Islet of Langerhans (tissue), 1 donor: ENCODE data around the gene NCOA4.
"Not testable (repeated sequence)": the region's sequence is repeated elsewhere in the genome, so short reads cannot be mapped to it uniquely, and the experiment has no call there.

Experiments
- FAIRE-seq: peaks from one replicate; lab custom pipeline; 2011; peaks lifted over from hg19 to GRCh38; lab: Jason Lieb, UNC

NCOA4 gene

GRCh38 chr10:45981367-45981766 lies 49.1 kb downstream of the NCOA4 start:
- FAIRE-seq, result not testable (repeated sequence)

- FAIRE-seq, result not testable (repeated sequence)
These were observed 51.9 kb downstream of the NCOA4 start for GRCh38 chr10:45978554-45978953.

- FAIRE-seq, result not testable (repeated sequence)
These were observed 56.4 kb downstream of the NCOA4 start for GRCh38 chr10:45974041-45974440.

GRCh38 chr10:45972813-45973169 lies 57.6 kb downstream of the NCOA4 start:
- not testable (repeated sequence) for FAIRE-seq

- not testable (repeated sequence) for FAIRE-seq
These were observed 58.2 kb downstream of the NCOA4 start, which contains the start of gene TIMM23 for GRCh38 chr10:45972106-45972812. Gene TIMM23, plus strand, starts transcription at chr10:45972489. Its CDS starts 136 bp downstream, at chr10:45972625.

- not testable (repeated sequence) for FAIRE-seq
These were observed 58.7 kb downstream of the NCOA4 start for GRCh38 chr10:45971742-45972105.

- FAIRE-seq, result not testable (repeated sequence)
These were observed 59.4 kb downstream of the NCOA4 start for GRCh38 chr10:45971019-45971418.

- not testable (repeated sequence) for FAIRE-seq
These were observed 67.6 kb downstream of the NCOA4 start for GRCh38 chr10:45962686-45963452.

GRCh38 chr10:45957928-45958327 lies 72.5 kb downstream of the NCOA4 start:
- FAIRE-seq, result not testable (repeated sequence)

GRCh38 chr10:45956634-45957033 lies 73.8 kb downstream of the NCOA4 start:
- not testable (repeated sequence) for FAIRE-seq
